GM12872 (cell line): ENCODE data around the gene SGIP1.

Source experiments
- CTCF ChIP-seq: IDR thresholded peaks from 3 replicates; pipeline ENCODE4 v1.5.1; 2011; ENCODE audit warnings: low read depth, mild to moderate bottlenecking, low read length, moderate library complexity; ENCODE audit not compliant: insufficient read depth

Gene SGIP1

GRCh38 chr1:66626261-66626660, 92.3 kb downstream of the SGIP1 start:
- no peak for TF ChIP-seq CTCF

- no peak for TF ChIP-seq CTCF
Observed at GRCh38 chr1:66628926-66629325, 95.0 kb downstream of the SGIP1 start.

GRCh38 chr1:66633159-66633558, 99.2 kb downstream of the SGIP1 start:
- TF ChIP-seq CTCF, result no peak

- no peak for TF ChIP-seq CTCF
Observed at GRCh38 chr1:66637146-66637545, 103.2 kb downstream of the SGIP1 start.

GRCh38 chr1:66641891-66642473, 108.0 kb downstream of the SGIP1 start:
- TF ChIP-seq CTCF, result no peak

GRCh38 chr1:66642992-66643391, 109.0 kb downstream of the SGIP1 start:
- no peak for TF ChIP-seq CTCF

GRCh38 chr1:66644331-66644730, 110.4 kb downstream of the SGIP1 start:
- TF ChIP-seq CTCF, result no peak

GRCh38 chr1:66648901-66649595, 115.1 kb downstream of the SGIP1 start:
- no peak for TF ChIP-seq CTCF
